ENCODE data around the gene PCBP2. TPM values are rescaled to one million over a fixed set of nuclear protein-coding genes. Genes with fewer than 3 reads are reported as not detected.

PCBP2 gene
- polyA plus RNA-seq, 1 of the 3 experiments (the other 2 are of a cell fraction): 368 TPM

- Histone ChIP-seq H3K9me2 (no peaks in the 10 kb centered on the region), H3K27me3 (ENCODE audit: insufficient read depth) (no peaks in the 10 kb centered on the region), H4K20me1 (ENCODE audit: insufficient read depth) (no peaks in the 10 kb centered on the region), H3K9me3 (no peaks in the 10 kb centered on the region), H3K4me2 (no peak overlapping the region), H3K27ac (ENCODE audit: low read depth in 2 of 2, low read length in 1 of 2) (no peak overlapping the region), H3F3A (replicated peaks; ENCODE audit: insufficient read depth) (peaks cover 32% of the 10 kb centered on the region), H2AFZ (ENCODE audit: low read depth) (no peak overlapping the region), H3K9ac (no peak overlapping the region), H3K4me3 (ENCODE audit: low read depth in 2 of 2, low read length in 1 of 2) (no peak overlapping the region), H3K36me3 (replicated peaks in 1 of 2; ENCODE audit: control insufficient read depth in 1 of 2, insufficient read depth in 2 of 2, low read length in 1 of 2) (peaks cover 16 to 51% of the 10 kb centered on the region in 2 experiments), H3K4me1 (ENCODE audit: control insufficient read depth in 1 of 2, insufficient read depth in 2 of 2, low read depth in 1 of 2, low read length in 1 of 2) (peaks cover 7 to 21% of the 10 kb centered on the region in 2 experiments), H3K79me2 (ENCODE audit: insufficient read depth) (peaks cover 13% of the 10 kb centered on the region)
- no peak for TF ChIP-seq EZH2phosphoT487 (IDR thresholded peaks at IDR 0.05; ENCODE audit: borderline replicate concordance, low read depth)
- TF ChIP-seq USF2 (IDR thresholded peaks at IDR 0.05; ENCODE audit: borderline replicate concordance, low read depth, low read length): no peak
- no peak for TF ChIP-seq RCOR1 (IDR thresholded peaks at IDR 0.05; ENCODE audit: low read length)
- TF ChIP-seq RXRA (IDR thresholded peaks at IDR 0.05; ENCODE audit: borderline replicate concordance, low read depth): no peak
- TF ChIP-seq YY1 (IDR thresholded peaks at IDR 0.05; ENCODE audit: low read depth): no peak
- TF ChIP-seq POLR2AphosphoS5 (IDR thresholded peaks at IDR 0.05; ENCODE audit: low read depth, low read length): no peak
- no peak for TF ChIP-seq SIN3A (IDR thresholded peaks at IDR 0.05; ENCODE audit: borderline replicate concordance, low read depth, low read length)
- TF ChIP-seq ELF1 (IDR thresholded peaks at IDR 0.05): no peak
- POLR2A ChIA-PET: interaction anchor here (1.0 kb wide), 1 partner anchor 155 kb away, joined by 3 read pairs; no protein-coding TSS in a partner anchor
- 90% methylated on average over 4 of the region's 4 CpGs for WGBS (ENCODE audit: low lambda C conversion rate)
- CTCF ChIA-PET: interaction anchor here (0.9 to 4.0 kb wide), 15 partner anchors 8 to 186 kb away, joined by 3 to 26 read pairs (median 12); partner anchors contain the start of genes AAAS and MAP3K12
- DNase-seq: no peak
Observed at GRCh38 chr12:53507603-53507885, 55.6 kb downstream of the PCBP2 start.

GRCh38 chr12:53508534-53509170, 56.8 kb downstream of the PCBP2 start:
- H3K9me2 ChIP-seq: no peaks in the 10 kb centered on the region
- H3K9me3 ChIP-seq: no peaks in the 10 kb centered on the region
- H3K79me2 ChIP-seq (ENCODE audit: insufficient read depth): peaks cover 2% of the 10 kb centered on the region
- H3K4me1 ChIP-seq (ENCODE audit: control insufficient read depth in 1 of 2, insufficient read depth in 2 of 2, low read depth in 1 of 2, low read length in 1 of 2): peaks cover 0 to 12% of the 10 kb centered on the region in 2 experiments; a peak in 3 of 4 replicates
- no peak overlapping the region for H3K9ac ChIP-seq
- H3K36me3 ChIP-seq (replicated peaks in 1 of 2; ENCODE audit: control insufficient read depth in 1 of 2, insufficient read depth in 2 of 2, low read length in 1 of 2): peaks cover 16 to 57% of the 10 kb centered on the region in 2 experiments
- H3K4me2 ChIP-seq: no peak overlapping the region
- peak overlapping the region in 1 of 2 experiments; percentile 21; a peak in 1 of 4 replicates for H3K4me3 ChIP-seq (ENCODE audit: low read depth in 2 of 2, low read length in 1 of 2)
- peak; percentile 84 for DNase-seq
- peak overlapping the region in 1 of 2 experiments; percentile 31; a peak in 1 of 4 replicates for H3K27ac ChIP-seq (ENCODE audit: low read depth in 2 of 2, low read length in 1 of 2)
- peaks cover 32% of the 10 kb centered on the region for H3F3A ChIP-seq (replicated peaks; ENCODE audit: insufficient read depth)
- CTCF ChIA-PET: interaction anchor here (0.6 to 4.0 kb wide), 41 partner anchors 8 to 1637 kb away, joined by 3 to 26 read pairs (median 5); partner anchors contain the start of genes AAAS, ATP5MC2, MAP3K12 and TARBP2
- H2AFZ ChIP-seq (ENCODE audit: low read depth): no peak overlapping the region
- WGBS (ENCODE audit: low lambda C conversion rate): 51% methylated on average over 5 of the region's 7 CpGs
- no peaks in the 10 kb centered on the region for H3K27me3 ChIP-seq (ENCODE audit: insufficient read depth)
- POLR2A ChIA-PET: interaction anchor here (0.9 to 2.1 kb wide), 3 partner anchors 8 to 184 kb away, joined by 3 to 12 read pairs (median 5); partner anchors contain the start of gene TARBP2
- no peaks in the 10 kb centered on the region for H4K20me1 ChIP-seq (ENCODE audit: insufficient read depth)
- no peak for TF ChIP-seq PBX3 (IDR thresholded peaks at IDR 0.05)
- no peak for TF ChIP-seq USF2 (IDR thresholded peaks at IDR 0.05; ENCODE audit: borderline replicate concordance, low read depth, low read length)
- TF ChIP-seq SMC3 (IDR thresholded peaks at IDR 0.05; ENCODE audit: low read depth, low read length): peak; percentile 88
- peak; percentile 93 for TF ChIP-seq CTCF (IDR thresholded peaks at IDR 0.05)
- TF ChIP-seq FOXJ3 (CRISPR knock-in tag; IDR thresholded peaks at IDR 0.05): no peak
- TF ChIP-seq RAD21 (IDR thresholded peaks at IDR 0.05; ENCODE audit: low read length): peak; percentile 97
